HG03432 (cell line): ENCODE measurements around the gene CRYGN.

Experiments used
- ATAC-seq: cut with Tn5 transposase; IDR thresholded peaks from one replicate; pipeline ENCODE4 v1.9.1; 2021; ENCODE audit warnings: mild to moderate bottlenecking, moderate library complexity; ENCODE audit not compliant: unreplicated experiment

CRYGN gene

GRCh38 chr7:151427705-151428377, 12.1 kb downstream of the CRYGN start:
- ATAC-seq: no peak

GRCh38 chr7:151426904-151427704, 12.8 kb downstream of the CRYGN start:
- no peak for ATAC-seq

DNA sequence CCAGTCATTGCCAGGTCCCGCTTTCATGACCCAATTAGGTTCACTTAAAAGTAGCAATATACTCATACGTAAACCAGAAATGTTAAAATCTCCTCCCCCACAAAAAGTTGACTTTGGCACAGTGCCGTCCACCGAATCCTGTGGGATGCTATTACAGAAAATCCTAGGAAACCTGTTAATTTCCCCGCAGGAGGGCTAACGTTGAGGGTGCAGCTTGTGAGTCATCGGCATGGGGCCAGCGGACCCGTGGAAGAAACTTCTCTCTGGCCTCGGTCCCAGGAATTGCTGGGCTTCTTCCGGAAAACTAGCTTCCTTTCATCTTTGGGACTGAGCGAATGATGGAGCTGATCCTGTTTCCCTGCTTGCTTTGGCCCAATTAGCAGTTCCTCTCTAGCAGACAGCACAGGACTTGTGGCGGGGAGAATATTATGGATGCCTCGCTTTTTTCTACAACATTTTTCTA, 13.5 kb downstream of the CRYGN start:
- no peak for ATAC-seq

DNA sequence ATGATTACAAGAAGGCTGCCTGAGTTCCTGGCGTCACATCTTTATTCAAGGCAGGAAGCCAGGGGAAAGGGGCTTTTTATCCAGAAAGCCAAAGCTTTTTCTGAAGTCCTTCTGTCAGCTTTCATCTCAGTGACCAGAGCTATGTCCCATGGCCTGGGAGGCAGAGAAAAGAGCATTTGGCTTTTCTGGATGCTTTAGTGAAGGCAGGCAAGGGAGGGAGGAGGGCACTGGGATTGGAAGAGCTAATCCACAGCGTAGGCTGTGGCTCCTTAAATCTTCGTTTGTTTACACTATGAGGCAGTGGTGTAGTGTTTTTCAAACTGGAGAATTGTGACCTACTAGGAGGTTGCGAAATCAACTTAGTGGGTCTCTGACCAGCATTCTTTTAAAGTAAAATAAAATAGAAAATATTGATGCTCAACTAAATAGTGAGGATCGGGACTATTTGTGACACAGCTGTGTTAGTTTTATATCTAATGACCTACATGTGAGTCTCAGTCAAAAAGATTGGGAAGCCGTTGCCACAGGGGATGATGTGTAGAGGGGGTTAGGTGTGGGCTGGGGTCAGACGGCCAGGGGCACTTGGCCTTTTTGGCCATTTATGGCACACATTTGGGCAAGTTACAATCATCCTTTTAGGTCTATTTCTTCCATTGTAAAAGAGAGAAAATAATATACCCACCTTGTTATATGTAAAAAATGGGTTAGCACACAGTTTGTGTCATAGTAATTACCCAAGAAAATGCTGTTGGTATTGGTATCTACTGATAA, 14.1 kb downstream of the CRYGN start:
- no peak for ATAC-seq

DNA sequence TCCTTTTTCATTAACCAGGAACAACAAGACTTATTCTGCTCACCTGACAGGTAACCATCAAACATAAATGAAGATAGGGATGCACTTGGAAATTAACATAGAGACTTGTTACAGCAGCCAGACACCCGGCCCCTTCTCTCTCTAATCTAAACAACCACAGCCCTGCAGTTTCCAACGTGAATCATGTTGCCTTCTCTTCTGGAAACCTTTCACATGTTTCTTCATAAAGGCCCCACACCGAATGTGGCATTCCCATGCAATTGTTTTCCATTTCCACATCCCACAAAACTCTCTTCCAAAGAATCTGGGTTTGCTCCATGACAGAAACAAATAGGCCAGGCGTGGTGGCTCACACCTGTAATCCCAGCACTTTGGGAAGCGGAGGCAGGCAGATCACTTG, 15.1 kb downstream of the CRYGN start:
- no peak for ATAC-seq

- ATAC-seq: no peak
These were observed 16.0 kb downstream of the CRYGN start for GRCh38 chr7:151423936-151424335.

DNA sequence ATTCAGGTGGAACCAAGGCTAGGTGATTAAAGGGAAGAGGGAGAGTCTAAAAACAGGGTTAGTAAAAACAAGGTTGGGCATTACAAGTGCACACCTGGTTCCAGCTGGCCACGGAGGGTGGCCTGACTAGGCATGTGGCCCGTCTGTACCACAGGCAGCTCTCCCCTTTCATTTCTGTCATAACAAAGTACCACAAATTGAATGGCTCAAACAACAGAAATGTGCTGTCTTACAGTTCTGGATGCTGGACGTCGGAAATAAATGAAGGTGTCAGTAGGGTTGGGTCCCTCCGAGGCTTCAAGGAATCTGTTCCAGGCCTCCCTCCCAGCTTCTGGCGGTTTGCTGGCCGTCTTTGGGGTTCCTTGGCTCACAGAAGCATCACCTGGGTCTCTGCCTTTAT, 16.7 kb downstream of the CRYGN start:
- no peak for ATAC-seq

DNA sequence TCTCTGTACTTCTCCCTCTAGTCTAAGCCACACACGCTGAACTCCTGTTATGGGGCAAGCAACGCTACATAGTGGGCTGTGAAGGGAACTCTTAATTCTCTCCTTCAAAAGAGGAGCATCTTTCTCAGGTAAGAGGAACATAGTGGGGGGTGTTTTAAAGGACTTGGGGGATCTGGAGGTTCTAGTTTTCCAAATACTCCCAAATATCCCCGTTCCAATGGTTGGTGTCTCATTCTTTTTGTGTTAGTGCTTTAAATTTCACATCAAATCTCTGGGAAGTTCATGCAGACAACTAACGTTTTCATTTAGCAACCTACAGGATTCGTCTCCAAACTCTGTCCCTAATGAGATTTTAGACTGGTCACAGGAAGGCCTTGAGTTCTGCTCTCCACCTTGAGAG, 17.7 kb downstream of the CRYGN start:
- ATAC-seq: no peak

DNA sequence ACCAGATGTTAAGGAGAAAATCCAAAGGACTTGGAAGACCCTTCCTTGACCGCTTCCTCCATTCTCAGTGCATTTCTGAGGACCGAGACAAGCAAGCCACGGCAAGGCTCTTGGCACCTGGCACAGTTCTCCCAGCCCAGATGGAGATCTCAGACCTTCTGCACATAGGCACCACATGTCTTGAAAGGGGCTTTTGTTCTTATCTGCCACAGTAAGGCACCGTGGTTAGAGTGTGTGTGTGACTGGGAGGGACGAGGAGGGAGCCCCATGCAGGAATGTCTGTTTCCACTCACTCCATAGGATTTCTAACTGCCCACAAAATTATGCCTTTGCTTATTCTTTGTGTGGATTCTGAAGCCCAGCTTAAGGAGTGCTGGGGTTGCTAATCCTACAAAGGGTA, 19.8 kb downstream of the CRYGN start:
- ATAC-seq: no peak

- ATAC-seq: no peak
These were observed 23.0 kb downstream of the CRYGN start for GRCh38 chr7:151416941-151417315.

GRCh38 chr7:151416112-151416940, 23.6 kb downstream of the CRYGN start:
- no peak for ATAC-seq

- ATAC-seq: no peak
These were observed 24.4 kb downstream of the CRYGN start for GRCh38 chr7:151415375-151416105.

DNA sequence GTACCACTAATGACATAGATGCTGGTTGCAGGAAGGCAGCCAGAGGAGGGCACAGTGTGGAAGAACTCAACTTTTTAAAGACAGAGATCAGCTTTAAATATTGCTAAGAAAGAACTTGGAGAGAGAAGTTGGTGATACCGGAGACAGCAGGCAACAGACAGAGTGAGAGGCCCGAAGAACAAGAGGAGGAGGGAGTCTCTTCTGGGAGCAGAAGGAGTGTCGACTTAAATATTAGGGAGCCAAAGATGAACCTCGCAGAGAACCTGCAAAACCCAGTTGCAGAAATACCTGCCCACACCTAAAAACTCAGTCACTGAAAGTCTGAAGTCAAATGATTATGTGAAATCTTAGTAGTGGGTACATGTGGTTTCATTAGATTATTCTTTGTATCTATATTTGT, 26.7 kb downstream of the CRYGN start:
- no peak for ATAC-seq

DNA sequence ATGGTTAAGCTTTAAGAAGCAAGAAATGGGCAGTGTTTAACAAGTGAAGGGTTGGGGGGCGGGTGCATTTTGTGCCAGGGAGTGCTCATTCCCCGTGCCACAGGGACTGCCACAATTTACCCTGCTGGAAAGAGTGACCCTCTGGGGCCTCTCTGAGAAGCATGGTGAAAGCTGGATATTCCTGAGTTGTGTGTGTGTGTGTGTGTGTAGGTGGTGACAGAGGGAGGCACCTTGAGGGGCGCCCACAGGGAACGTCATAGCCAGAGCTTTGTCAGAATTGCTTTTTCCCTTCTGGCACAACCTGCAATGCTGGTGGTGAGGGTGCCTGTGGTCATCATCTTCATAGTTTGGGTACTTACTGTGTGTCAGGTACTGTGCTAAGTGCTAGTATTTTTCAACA, 27.6 kb downstream of the CRYGN start:
- ATAC-seq: no peak

DNA sequence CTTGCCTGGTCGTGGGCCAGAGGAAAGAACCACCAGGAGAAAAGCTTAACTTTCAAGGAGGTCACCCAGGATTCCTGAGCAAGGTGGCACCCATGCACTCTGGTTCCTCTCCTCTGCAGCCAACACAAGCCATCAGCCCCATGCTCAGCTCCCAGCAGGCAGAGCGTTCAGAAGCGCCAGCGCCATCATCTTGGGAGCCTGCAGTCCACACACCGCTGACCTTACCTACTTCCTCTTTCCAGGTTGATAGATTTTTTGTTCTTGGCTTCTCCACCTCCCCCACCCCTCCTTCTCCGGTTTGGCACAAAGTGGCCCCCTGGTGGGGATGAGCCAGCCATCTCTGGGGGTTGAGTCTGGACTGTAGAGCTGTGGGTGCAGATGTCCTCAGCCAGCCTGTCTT, 28.4 kb downstream of the CRYGN start:
- no peak for ATAC-seq

DNA sequence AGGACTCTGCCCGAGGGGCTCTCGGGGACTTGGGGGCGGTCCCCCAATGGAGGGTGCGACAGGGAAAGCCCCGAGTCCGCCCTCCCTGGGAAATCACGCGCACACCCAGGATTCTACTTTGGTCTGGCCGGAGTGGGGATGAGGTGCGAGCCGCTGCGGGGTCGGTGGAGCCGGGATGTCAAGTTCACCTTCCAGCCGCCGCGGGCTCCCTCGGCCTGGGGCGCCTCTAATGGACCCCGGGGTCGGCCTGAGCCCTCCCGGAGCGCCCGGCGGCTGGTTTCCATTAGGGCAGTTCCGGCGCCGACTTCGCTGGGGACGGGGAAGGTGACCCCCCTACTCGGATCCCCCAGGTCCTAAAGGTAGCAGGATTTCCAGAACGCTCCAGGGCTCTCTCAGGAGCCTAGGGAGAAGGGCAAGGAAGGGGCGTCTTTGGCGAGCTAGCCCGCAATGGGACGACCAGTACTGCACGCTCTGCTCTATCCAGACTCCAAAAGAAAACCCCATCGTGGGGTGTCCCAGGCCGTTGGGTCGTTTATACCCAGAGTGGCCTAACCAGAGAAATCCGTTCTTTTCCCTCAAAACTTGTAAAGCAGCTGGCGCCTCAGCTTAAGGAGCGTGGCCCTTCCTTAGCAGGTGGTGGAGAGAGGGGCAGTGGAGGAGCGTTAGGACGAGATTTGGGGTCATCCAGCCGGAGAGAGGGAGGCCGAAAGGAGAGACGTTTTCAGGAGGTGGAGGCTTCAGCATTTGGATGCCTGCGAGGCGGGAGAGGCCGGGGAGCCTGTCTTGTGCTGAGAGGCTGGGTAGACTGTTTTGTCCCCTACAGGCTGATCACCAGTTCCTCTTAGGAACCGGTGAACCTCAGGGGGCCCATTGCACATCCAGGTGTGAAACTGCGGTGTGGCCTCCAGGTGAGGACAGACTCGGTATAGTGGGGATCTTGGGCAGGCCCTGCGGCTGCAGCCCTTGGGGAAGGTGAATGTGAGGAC, 29.2 kb downstream of the CRYGN start:
- ATAC-seq: no peak

GRCh38 chr7:151409667-151410404, 30.1 kb downstream of the CRYGN start, which contains the start of gene WDR86:
Gene WDR86 (minus strand): TSS chr7:151410038. CDS start chr7:151409589, 449 bp downstream.
- no peak for ATAC-seq
